ENCODE results near the gene CPED1.
A peak's percentile ranks its signal among the peaks of the same experiment; 100 is the strongest.
"Not testable (repeated sequence)": the region's sequence is repeated elsewhere in the genome, so short reads cannot be mapped to it uniquely, and the experiment has no call there.

The CPED1 gene

GRCh38 chr7:120981888-120982615 is 6.5 kb upstream of the CPED1 start:
- DNase-seq = no peak

GRCh38 chr7:120983592-120983991 is 4.9 kb upstream of the CPED1 start:
- not testable (repeated sequence) for DNase-seq

GRCh38 chr7:120984406-120984805 is 4.1 kb upstream of the CPED1 start:
- DNase-seq = no peak

- DNase-seq = no peak
Measured at GRCh38 chr7:120985130-120985758, 3.3 kb upstream of the CPED1 start.

- DNase-seq = no peak
Measured at GRCh38 chr7:120985839-120986238, 2.7 kb upstream of the CPED1 start.

DNA sequence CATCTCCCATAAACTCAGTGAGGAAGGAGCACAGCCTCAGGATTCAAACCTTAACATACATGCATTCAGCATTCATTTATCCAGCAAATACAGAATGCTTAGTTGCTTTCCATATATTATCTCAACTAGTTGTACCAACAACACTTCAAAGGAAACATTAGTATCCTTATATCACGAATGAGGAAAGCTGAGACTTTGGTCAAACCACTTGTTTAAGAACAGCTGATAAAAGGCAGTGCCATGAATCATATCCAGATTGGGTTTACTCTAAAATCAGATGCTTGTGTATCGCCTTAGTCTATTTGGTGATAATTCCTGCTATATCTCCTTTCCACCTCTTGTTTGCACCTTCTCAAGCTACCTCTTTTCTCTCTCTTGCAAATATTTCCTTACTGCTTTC is 1.9 kb upstream of the CPED1 start:
- no peak for DNase-seq

- no peak for DNase-seq
Measured at GRCh38 chr7:120987280-120987679, 1.2 kb upstream of the CPED1 start.

- DNase-seq = peak; percentile 74
Measured at GRCh38 chr7:120987683-120988590, 574 bp upstream of the CPED1 start.

DNA sequence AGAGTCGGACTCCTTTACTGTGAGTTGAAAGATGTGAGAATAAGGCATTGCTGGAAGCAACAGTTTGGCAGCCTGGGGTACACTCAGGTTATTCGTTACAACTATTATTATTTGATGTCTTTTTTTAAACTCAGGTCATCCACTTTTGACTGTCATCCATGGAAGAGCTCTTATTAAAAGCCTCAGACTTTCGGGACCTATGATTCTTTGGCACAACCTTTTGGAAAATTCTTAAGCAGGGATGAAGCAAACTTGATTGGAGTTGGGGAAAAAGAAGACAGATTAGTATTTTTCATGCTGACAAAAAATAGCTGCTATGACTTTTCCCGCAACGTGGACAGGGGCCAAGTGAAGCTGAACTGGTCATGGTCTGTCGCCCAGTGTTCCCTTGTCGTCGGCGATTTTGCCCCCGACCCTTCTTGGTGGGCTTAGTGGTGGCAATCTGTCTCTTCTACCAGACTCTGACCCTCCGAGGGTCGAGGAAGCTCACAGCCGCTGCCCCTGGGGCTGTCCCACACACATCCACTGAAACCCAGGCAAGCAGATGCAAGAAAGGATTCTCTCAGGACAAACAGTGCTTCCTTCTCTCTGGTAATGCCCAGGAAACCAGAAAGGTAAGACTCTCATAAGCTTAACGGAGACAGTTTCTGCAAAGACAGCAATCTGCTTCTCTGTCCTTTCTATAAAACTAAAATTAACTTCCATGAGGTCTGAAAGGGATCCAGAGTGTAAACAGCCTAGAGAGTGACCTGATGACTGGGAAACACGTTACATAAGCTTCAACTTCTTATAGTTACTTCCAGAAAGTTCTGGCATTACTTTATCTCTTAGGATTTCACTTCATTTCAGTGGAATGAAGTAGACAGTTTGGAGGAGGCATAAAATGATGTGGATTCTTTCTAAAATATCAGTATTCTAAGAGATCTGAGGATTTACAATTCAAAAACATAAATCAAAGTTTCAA is 1.0 kb downstream of the CPED1 start:
- DNase-seq = no peak

DNA sequence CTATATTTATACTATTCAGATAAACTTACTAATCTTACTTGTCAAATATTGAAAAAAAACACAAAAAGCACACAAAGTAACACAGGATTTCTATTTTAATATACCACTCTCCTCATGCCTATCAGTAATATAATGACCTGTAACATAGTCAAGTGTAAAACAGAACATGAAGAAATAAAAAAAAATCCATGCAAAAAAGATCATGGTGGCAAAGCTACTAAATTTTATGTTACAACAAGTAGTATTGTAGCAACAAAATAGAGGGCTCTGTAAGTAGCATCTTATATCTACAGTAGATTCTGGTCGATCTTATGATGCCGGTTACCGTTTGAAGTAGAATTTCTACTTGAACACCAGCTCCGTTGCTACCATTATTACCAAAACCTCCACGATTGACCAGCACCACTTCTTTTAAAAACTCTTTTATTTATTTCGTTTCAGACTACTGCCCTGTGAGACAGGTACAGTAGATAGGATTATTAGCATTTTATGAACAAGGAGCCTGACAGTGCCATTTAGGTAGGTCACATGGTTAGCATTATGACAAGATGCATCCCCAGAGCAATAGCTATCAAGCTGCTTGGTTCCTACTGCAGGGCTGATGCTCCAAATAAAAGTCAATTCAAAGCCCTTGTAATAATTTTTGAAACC is 2.1 kb downstream of the CPED1 start:
- DNase-seq = no peak

DNA sequence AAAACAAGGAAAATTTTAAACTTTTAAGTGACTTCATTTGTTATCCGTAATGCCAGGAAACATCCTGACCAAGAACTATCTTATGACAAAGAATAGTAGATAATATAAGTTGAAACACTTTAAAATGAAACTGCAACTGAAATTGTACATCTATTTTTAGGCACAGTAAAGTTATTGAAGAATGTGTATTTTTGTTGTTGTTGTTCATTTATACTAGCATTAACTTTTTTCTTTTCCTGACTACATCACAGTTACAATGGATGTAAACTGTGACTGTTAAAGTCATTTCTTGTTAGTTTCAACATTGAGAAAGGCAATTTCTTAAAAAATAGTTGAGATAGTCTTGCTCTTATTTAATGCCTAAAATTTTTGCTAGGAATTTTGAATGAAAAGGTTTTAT is 2.6 kb downstream of the CPED1 start:
- DNase-seq = no peak

DNA sequence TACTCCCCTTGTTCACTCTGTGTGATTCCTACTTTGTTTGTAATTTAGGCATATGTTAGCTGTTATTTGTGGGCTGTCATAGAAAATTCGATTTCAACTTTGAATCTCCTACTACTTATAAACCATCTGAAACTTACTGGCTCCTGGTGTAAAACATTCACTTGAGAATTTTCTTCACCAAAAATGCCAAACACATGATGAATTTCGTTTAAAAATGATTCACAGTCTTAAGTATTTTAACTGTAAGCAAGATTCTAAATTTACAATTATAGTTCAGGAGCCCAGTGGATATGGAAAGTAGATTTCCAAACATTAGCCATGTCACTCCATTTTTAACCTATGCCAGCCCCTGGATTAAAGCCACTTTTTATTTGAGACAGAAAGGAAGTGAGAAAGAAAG is 3.1 kb downstream of the CPED1 start:
- no peak for DNase-seq

DNA sequence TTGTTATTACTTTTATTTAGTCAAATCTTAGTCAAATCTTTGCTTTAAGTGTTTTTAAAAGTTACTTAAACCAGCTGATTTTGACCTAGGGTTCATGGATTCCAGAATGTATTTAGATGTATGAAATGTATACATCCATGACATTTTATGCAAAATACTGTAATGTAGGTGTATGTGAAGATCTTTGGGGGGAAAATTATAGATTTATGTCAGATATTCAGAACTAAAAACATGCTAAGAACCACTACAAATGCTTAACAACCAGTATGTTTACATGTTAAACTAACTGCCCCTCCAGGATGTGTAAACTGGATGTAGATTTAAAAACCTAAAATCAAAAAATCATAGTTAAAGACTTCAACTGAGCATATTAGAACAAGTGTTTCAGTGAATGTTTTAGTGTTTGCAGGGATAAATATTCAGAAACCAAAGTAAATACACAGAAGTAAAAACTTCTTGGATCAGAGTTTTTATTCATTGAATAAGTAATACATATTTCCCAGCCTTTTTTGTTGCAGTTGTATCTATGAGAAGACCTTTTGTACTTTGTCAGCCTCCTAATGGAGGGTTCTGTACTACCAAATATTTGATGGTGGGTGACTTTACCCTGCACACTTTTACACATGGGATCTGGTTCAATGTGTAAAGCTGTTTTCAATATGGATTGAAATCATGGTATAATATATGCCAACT is 3.9 kb downstream of the CPED1 start:
- DNase-seq = no peak

- DNase-seq = no peak
Measured at GRCh38 chr7:120992965-120993494, 4.5 kb downstream of the CPED1 start.

GRCh38 chr7:120993553-120994191 is 5.2 kb downstream of the CPED1 start:
- DNase-seq = no peak

DNA sequence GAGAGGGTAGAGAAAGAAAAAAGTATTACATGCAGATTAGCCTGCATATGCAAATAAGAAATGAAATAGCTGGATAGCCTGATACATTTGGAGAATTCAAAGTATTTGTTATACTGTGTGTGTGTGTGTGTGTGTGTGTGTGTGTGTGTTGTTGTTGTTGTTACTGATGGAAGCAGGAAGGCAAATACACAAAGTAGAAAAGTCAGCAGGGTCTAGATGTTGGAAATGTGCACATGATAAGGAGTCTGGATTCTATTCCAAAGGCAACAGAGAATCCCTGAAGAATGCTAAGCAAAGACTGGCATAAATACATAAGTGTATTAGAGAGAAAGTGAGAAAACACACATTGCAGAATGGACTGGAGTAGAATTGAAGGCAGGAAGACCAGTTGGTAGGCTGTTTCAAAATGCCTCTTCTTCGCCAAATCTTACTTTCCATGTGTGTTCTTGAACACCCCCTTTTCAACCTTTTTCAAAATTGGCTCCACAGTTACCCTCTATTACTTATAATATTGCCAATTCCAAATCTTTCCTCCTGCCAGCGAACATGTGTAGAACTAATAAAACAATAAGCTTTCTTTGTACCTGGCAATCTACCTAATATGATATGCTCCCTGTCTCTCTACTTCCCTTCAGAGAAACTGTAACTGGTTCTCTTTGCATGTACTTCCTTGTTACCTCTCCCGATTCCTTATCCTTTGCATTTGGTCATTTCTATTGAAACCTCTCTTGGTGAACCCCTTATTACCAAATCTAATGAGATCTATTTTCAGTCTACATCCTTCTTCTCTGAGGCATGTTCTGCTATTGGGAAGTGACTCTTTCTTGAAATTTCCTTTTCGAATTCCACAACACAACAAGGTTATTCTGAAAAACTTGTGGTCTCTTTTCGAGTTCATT is 6.2 kb downstream of the CPED1 start:
- no peak for DNase-seq

GRCh38 chr7:120995654-120996053 is 7.1 kb downstream of the CPED1 start:
- DNase-seq = no peak

- no peak for DNase-seq
Measured at GRCh38 chr7:120996333-120996987, 7.9 kb downstream of the CPED1 start.

DNA sequence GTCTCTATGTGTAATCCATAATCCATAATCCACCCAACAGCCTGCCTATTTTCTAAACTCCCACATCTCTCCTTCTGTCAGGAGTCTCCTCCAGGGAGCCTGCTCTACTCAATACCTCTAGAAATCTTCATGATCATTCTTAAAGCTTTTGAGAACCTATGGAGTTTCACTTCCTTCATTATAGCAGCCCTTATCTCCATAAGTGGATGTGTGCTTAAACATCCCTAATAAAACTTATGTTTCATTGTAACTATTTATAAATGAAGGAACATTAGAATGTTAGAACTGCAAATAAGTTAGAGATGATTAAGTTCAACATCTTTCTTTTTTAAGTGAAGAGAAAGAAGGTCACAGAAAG is 8.5 kb downstream of the CPED1 start:
- DNase-seq = no peak
